Measurements from ENCODE around the gene GABRG3. TPM values are rescaled to one million over a fixed set of nuclear protein-coding genes. Genes with fewer than 3 reads are reported as not detected.

GABRG3 gene
- polyA plus RNA-seq, 2 of the 4 experiments (the other 2 are of a cell fraction): 0.08 to 0.18 TPM

DNA sequence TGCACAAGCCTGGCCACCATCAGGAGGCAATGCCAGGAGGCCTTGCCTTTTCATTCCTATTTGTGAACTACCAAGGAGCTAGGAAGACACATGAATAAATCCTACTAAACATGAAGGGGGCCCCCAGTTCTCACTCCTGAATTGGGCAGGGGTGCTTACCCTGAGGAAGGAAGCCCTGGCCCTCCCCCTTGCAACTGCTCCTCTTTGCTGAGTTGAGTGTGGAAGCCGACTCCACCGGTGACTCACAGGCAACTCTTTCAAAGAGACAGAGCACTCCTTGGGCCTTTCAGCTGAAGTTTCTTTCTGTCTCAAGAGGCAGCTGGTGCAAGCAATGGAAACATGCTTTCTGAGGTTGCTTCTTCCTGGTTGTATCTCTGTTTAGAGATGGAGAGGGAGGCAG is 1.7 kb downstream of the GABRG3 start:
- DNase-seq (ENCODE audit: low read depth in 1 of 2, low spot score in 1 of 2) (no peak), FAIRE-seq (no peak), ATAC-seq (peak; percentile 16 to 41; a peak in 1 of 6 replicates)
- Histone ChIP-seq H3K4me3 (no peak overlapping the region), H3K4me2 (no peak overlapping the region), H3K27ac (no peak overlapping the region), H3K9me3 (no peaks in the 10 kb centered on the region), H3K4me1 (peaks cover 5% of the 10 kb centered on the region; the same call in 1 of the 3 replicates)
- ChIA-PET POLR2A (no interaction called here), CTCF (interaction anchor here (0.9 to 4.7 kb wide), 11 partner anchors 10 to 1049 kb away, joined by 3 to 46 read pairs (median 3); no protein-coding TSS in a partner anchor)
- WGBS (ENCODE audit: missing lambda C conversion rate): 24% methylated on average over 2 of the region's 2 CpGs
- TF ChIP-seq HOXB5 (CRISPR knock-in tag; IDR thresholded peaks at IDR 0.05) (no peak), HEYL (CRISPR knock-in tag; IDR thresholded peaks at IDR 0.05) (no peak), HDAC2 (IDR thresholded peaks at IDR 0.05) (no peak)

DNA sequence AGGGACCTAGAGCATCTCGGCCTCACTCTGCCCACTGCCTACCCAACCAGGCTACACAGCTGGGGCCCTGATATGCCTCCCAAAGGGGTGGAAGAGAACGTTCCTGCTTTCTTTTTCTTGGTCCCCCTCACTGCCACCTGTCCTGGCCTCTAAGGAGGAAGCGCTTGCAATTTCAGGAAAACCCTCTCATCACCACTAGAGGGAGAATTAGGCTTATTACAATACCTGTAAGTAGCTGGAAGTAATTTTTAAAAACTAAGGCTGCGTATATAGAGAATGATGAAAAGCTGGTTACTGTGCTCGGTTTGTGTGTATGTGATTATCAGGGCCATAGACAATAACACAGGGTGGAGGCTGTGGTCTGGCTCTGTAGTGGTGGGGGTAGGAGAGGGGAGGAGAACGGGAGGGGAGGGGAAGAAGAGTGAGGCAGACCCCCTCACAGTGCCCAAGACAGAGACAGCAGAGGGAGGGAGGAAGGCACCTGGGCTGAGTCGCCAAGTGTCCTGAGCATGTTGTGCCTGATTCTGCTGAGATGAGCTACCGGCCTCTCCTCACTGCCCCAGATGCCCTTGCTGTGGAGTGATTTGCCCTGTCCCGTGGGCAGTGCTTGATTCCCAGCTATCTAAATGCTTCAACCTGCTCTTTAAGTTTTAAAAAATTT is 3.3 kb downstream of the GABRG3 start:
- no peak overlapping the region for H3K4me3 ChIP-seq
- 0 out of 3 replicates have a peak overlapping the region, but pooled peaks have one; percentile 17 for H3K4me2 ChIP-seq
- ChIA-PET CTCF (interaction anchor here (0.7 to 4.7 kb wide), 23 partner anchors 11 to 1305 kb away, joined by 3 to 46 read pairs (median 4); partner anchors contain the start of gene OCA2), POLR2A (no interaction called here)
- ATAC-seq: peak; percentile 67 to 76; a peak in 4 of 6 replicates
- peak; percentile 54 for FAIRE-seq
- H3K9me3 ChIP-seq: no peaks in the 10 kb centered on the region
- peak; percentile 35 to 69 for DNase-seq (ENCODE audit: low read depth in 1 of 2, low spot score in 1 of 2)
- whole genome bisulfite sequencing (ENCODE audit: missing lambda C conversion rate): 15% methylated on average over 9 of the region's 9 CpGs
- H3K4me1 ChIP-seq: peaks cover 5% of the 10 kb centered on the region; the same call in 1 of the 3 replicates
- H3K27ac ChIP-seq: no peak overlapping the region
- no peak for TF ChIP-seq CHD4 (IDR thresholded peaks at IDR 0.05; ENCODE audit: borderline replicate concordance)
- no peak for TF ChIP-seq JUNB (IDR thresholded peaks at IDR 0.05)
- TF ChIP-seq RAD21 (conservative IDR thresholded peaks at IDR 0.05 in 1 of 2, IDR thresholded peaks at IDR 0.05 in 1 of 2): peak; percentile 53 to 58; a peak in 4 of 5 replicates
- peak; percentile 53 for TF ChIP-seq SMC3 (IDR thresholded peaks at IDR 0.05)
- TF ChIP-seq TP53 (CRISPR knock-in tag; IDR thresholded peaks at IDR 0.05): no peak
- no peak for TF ChIP-seq HDAC2 (IDR thresholded peaks at IDR 0.05)
- TF ChIP-seq, protein P1, sequence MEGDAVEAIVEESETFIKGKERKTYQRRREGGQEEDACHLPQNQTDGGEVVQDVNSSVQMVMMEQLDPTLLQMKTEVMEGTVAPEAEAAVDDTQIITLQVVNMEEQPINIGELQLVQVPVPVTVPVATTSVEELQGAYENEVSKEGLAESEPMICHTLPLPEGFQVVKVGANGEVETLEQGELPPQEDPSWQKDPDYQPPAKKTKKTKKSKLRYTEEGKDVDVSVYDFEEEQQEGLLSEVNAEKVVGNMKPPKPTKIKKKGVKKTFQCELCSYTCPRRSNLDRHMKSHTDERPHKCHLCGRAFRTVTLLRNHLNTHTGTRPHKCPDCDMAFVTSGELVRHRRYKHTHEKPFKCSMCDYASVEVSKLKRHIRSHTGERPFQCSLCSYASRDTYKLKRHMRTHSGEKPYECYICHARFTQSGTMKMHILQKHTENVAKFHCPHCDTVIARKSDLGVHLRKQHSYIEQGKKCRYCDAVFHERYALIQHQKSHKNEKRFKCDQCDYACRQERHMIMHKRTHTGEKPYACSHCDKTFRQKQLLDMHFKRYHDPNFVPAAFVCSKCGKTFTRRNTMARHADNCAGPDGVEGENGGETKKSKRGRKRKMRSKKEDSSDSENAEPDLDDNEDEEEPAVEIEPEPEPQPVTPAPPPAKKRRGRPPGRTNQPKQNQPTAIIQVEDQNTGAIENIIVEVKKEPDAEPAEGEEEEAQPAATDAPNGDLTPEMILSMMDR (IDR thresholded peaks at IDR 0.05): peak; percentile 52
- TF ChIP-seq ZSCAN20 (CRISPR knock-in tag; IDR thresholded peaks at IDR 0.05): no peak

DNA sequence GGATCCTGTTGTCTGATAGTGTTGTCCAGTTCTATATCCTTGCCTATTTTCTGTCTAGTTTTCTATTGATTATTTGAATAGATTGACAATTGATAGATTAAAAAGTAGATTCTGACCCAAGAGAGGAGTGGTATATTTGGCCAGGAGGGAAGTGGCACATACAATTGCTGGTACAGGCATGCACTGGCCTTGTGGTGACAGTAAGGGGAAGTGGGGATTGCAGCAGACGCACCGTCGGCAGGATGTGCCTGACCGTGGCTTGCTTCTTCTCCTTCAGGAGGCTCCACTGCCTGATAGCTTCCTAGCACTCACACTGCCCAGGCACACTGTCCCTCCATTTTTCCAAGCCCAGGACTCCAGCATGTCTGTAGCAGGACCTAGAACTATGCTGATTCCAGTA is 10.5 kb downstream of the GABRG3 start:
- no peaks in the 10 kb centered on the region for H3K9me3 ChIP-seq
- CTCF ChIA-PET: interaction anchor here (8.1 kb wide), 1 partner anchor 9 kb away, joined by 46 read pairs; the partner anchor contains the start of gene GABRG3
- no peak overlapping the region for H3K4me2 ChIP-seq
- H3K4me3 ChIP-seq: no peak overlapping the region
- no peak overlapping the region for H3K27ac ChIP-seq
- no peak for DNase-seq (ENCODE audit: low read depth in 1 of 2, low spot score in 1 of 2)
- no peak for TF ChIP-seq SREBF2 (IDR thresholded peaks at IDR 0.05)
- no peak for TF ChIP-seq KDM1A (IDR thresholded peaks at IDR 0.05; ENCODE audit: low read depth)
- TF ChIP-seq MAZ (IDR thresholded peaks at IDR 0.05; ENCODE audit: borderline replicate concordance, low read depth, low read length): no peak
- TF ChIP-seq NFE2L2 (conservative IDR thresholded peaks at IDR 0.05; ENCODE audit: low read length): no peak
- no peak for TF ChIP-seq SMC3 (IDR thresholded peaks at IDR 0.05)
- TF ChIP-seq HES2 (IDR thresholded peaks at IDR 0.05): no peak
- TF ChIP-seq MYC (IDR thresholded peaks at IDR 0.05; ENCODE audit: borderline replicate concordance, low read length): no peak
- TF ChIP-seq, protein P1 (IDR thresholded peaks at IDR 0.05): no peak
- no peak for TF ChIP-seq CEBPB (IDR thresholded peaks at IDR 0.05)
- TF ChIP-seq HDAC2 (IDR thresholded peaks at IDR 0.05): no peak
- no peak for TF ChIP-seq EHMT2 (IDR thresholded peaks at IDR 0.05; ENCODE audit: low read depth)
- no peak for TF ChIP-seq NR3C1 (IDR thresholded peaks at IDR 0.05)
- no peaks in the 10 kb centered on the region for H3K4me1 ChIP-seq
- WGBS (ENCODE audit: missing lambda C conversion rate): 74% methylated on average over 4 of the region's 4 CpGs
- ATAC-seq: no peak
- FAIRE-seq: no peak
- POLR2A ChIA-PET: no interaction called here
